NCI-H2107 (cell line): ENCODE measurements around the gene SLC6A16.
"Not testable (repeated sequence)": the region's sequence is repeated elsewhere in the genome, so short reads cannot be mapped to it uniquely, and the experiment has no call there.

Experiments used
- DNase-seq: peaks from one replicate; lab custom pipeline; 2025; lab: John Stamatoyannopoulos, UW

The SLC6A16 gene

GRCh38 chr19:49271080-49271753 is 53.8 kb downstream of the SLC6A16 start:
- DNase-seq = no peak

DNA sequence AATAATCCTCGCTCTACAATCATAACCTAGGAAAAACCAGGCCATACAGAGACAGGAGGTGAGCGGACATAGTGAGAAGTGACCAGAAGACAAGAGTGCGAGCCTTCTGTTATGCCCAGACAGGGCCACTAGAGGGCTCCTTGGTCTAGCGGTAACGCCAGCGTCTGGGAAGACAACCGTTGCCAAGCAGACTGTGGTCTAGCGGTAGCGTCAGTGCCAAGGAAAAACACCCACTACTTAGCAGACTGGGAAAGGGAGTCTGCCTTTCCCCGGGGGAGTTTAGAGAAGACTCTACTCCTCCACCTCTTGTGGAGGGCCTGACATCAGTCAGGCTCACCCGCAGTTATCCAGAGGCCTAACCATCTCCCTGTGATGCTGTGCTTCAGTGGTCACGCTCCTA is 58.6 kb downstream of the SLC6A16 start:
- DNase-seq = not testable (repeated sequence)

- no peak for DNase-seq
These were observed 60.7 kb downstream of the SLC6A16 start for GRCh38 chr19:49264258-49264657.

DNA sequence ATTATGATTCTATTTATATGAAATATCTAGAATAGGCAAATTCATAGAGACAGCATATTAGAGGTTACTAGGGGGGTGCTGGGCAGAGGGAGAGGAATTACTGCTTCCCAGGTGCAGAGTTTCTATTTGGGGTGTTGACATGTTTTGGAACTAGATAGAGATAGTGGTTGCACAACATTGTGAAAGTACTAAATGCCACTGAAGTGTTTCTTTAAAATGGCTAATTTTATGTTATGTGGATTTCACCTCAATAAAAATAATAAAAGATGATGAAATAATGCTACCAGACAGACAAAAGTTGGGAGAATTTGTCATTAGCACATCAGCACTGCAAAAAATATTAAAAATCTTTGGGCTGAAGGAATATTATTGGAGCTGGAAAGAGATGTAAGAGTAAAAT is 63.4 kb downstream of the SLC6A16 start:
- no peak for DNase-seq

DNA sequence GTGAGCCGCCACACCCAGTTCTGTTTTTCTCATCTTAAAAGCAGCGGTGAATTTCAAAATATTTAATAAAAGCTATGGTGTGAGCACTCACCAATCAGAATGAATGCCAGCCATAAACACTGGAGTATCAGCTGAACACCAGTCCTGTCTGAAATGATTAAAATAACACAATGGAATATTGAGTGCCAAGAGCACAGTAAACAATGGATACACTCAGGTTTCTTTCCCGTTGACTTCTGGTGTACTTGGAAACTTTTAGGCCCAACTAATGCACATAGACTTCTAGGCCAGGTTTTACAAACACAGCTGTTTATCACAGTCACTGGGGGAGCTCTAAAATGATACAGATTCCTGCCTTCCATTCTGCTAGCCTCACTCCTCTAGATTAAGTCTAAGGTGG is 68.3 kb downstream of the SLC6A16 start:
- DNase-seq = no peak

GRCh38 chr19:49255674-49256073 is 69.3 kb downstream of the SLC6A16 start:
- DNase-seq = no peak

DNA sequence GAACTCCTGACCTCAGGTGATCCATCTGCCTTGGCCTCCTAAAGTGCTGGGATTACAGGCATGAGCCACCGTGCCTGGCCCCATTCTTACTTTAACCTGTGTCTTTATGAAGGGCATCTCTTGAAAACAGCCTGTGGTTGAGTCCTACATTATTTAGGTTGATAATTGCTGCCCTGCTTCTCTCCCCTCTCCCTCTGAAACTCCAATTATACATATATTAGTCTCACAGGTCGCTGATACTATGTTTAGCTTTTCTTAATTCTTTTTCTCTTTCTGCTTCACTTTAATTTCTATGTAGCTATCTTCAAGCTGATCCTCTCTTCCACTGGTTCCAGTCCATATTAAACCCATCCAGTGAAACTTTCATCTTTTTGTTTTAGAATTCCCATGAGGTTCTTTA is 75.1 kb downstream of the SLC6A16 start:
- no peak for DNase-seq

- no peak for DNase-seq
These were observed 77.3 kb downstream of the SLC6A16 start for GRCh38 chr19:49247676-49248075.

DNA sequence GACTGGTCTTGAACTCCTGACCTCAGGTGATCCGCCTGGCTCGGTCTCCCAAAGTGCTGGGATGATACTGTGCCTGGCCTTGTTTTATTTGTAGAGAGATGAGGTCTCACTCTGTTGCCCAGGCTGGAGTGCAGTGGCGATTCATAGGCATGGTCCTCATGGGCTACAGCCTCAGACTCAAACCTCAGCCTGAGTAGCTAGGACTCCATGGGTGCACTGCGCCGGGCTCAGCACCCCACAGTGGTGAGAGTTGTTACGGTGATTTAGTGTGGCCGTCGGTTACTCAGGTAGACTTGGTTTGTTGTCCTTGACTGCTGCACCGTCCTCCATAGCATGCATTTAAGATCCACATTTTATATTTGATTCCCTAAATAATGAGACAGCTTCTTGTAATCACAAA is 80.7 kb downstream of the SLC6A16 start:
- no peak for DNase-seq

DNA sequence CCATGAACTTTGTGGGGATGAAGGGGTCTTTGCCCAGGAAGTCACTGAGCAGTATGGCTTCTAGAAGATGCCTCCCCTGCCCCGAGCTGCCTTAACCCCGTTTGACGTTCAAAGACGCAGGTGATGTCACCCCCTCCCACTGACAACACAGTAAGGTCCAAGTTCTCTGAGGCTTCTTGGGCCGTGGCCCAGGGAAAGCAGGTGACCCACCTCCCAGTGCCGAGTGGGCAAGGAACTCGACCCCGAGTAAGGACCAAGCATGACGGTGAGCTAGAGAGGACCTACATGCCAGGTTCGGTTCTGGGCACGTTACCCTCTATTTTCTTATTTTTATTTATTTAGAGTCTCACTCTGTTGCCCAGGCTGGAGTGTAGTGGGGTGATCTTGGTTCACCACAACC is 81.3 kb downstream of the SLC6A16 start:
- no peak for DNase-seq

- DNase-seq = no peak
These were observed 81.9 kb downstream of the SLC6A16 start for GRCh38 chr19:49243129-49243528.

DNA sequence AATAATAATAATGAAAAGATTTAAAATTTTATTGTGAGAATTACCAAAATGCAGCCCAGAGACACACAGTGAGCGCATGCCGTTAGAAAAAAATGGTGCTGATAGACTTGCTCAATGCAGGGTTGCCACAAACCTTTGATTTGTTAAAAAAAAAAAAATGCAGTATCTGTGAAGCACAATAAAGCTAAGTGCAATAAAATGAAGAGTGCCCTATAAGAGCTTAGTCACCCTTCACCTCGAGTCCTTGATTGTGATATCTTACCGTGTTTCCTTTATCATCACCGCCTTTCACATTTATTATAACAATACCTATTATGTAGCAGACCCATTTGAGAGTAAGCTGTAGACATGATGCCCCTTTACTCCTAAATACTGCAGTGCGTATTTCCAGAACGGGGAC is 83.2 kb downstream of the SLC6A16 start:
- DNase-seq = no peak
